Loucy (cell line): ENCODE results near the gene KCNK18.

Experiments
- CTCF ChIP-seq: fragments of 200-600 bp; sonication (generic); conservative IDR thresholded peaks from 2 replicates; pipeline ENCODE4 v1.5.1; 2014; ENCODE audit warnings: mild to moderate bottlenecking, antibody characterized with exemption, low read length
- EZH2phosphoT487 ChIP-seq: fragments of 200-600 bp; IDR thresholded peaks from 2 replicates; pipeline ENCODE4 v1.6.1; 2018; ENCODE audit warnings: antibody characterized with exemption, mild to moderate bottlenecking, moderate library complexity, borderline replicate concordance

DNA sequence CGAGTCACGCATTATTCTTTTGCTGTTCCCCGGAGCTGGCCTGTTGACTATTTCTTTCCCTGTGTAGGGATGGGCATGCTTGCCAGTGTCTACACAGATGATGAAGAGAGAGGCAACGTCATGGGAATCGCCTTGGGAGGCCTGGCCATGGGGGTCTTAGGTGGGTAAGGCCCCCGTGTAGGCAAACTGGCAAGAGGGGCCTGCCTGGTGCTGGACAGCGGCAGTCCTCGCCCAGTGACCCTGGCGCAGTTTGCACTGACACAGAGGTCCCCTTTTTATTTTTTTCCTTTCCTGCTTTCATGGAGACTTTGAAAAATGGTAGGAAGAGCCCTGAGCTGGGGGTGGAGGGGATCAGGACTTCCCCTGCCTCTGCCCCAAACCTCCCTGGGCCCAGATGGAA lies 57.0 kb downstream of the KCNK18 start:
- TF ChIP-seq CTCF (no peak), EZH2phosphoT487 (no peak)
